Tibial nerve (tissue), 4 donors: ENCODE results near the gene ATF4.

Source experiments
- CTCF ChIP-seq, 5 experiments: fragments of 200-600 bp in 3 of 5; fragments of 450-650 bp in 2 of 5; sonication (generic) in 3 of 5; IDR thresholded peaks; one replicate each; pipeline ENCODE4 v1.5.1; 2016 to 2019; ENCODE audit warnings: antibody characterized with exemption in 5 of 5, mild to moderate bottlenecking in 3 of 5, moderate library complexity in 2 of 5
- EP300 ChIP-seq, 2 donors: sonication (generic); formaldehyde crosslinking; IDR thresholded peaks; one replicate each; pipeline ENCODE4 v1.6.1; 2017; ENCODE audit warnings: antibody characterized with exemption in 2 of 2, mild to moderate bottlenecking in 1 of 2
- POLR2A ChIP-seq, 2 donors: fragments of 450-650 bp; IDR thresholded peaks; one replicate each; pipeline ENCODE4 v1.6.1; 2017; ENCODE audit warnings: antibody characterized with exemption in 2 of 2, mild to moderate bottlenecking in 2 of 2, moderate library complexity in 2 of 2

- TF ChIP-seq CTCF (IDR thresholded peaks at IDR 0.05) (no peak), EP300 (IDR thresholded peaks at IDR 0.05) (no peak), POLR2A (IDR thresholded peaks at IDR 0.05) (no peak)
Measured at GRCh38 chr22:39528080-39528661, 7.8 kb downstream of the ATF4 start.
